Neural progenitor cell (in vitro differentiated cells): ENCODE results near the gene FBXL4.

Experiments used
- CTCF ChIP-seq: fragments of 200-600 bp; sonication (generic); IDR thresholded peaks from 2 replicates; pipeline ENCODE4 v1.5.1; 2017; ENCODE audit warnings: antibody characterized with exemption, mild to moderate bottlenecking
- EZH2 ChIP-seq: fragments of 200-600 bp; sonication (generic); IDR thresholded peaks from 2 replicates; pipeline ENCODE4 v1.6.1; 2017; ENCODE audit warnings: antibody characterized with exemption, mild to moderate bottlenecking, moderate library complexity
- EZH2phosphoT487 ChIP-seq: fragments of 200-600 bp; sonication (generic); IDR thresholded peaks from 2 replicates; pipeline ENCODE4 v1.6.1; 2017; ENCODE audit warnings: antibody characterized with exemption

GRCh38 chr6:98885330-98885729 lies 62.4 kb downstream of the FBXL4 start:
- TF ChIP-seq CTCF (no peak), EZH2 (no peak), EZH2phosphoT487 (no peak)
